WTC11 (cell line): ENCODE data around the gene LHPP.
A peak's percentile ranks its signal among the peaks of the same experiment; 100 is the strongest.

Source experiments
- AFF4 ChIP-seq: sonication (generic); formaldehyde crosslinking; IDR thresholded peaks from 2 replicates; pipeline ENCODE4 v1.8.1; 2023; ENCODE audit warnings: mild to moderate bottlenecking, missing genetic modification reagents, borderline replicate concordance
- JUN ChIP-seq: sonication (generic); formaldehyde crosslinking; IDR thresholded peaks from 2 replicates; pipeline ENCODE4 v1.8.0; 2023; ENCODE audit warnings: mild to moderate bottlenecking, missing genetic modification reagents
- TF ChIP-seq, protein P1 (sequence below): fragments of 200-600 bp; IDR thresholded peaks from 2 replicates; pipeline ENCODE4 v1.8.0; 2022; ENCODE audit warnings: antibody characterized with exemption
- TF ChIP-seq, protein P2 (sequence below): sonication (generic); formaldehyde crosslinking; IDR thresholded peaks from 2 replicates; pipeline ENCODE4 v1.8.1; 2023; ENCODE audit warnings: mild to moderate bottlenecking, missing genetic modification reagents, moderate library complexity

- TF ChIP-seq, protein P1, sequence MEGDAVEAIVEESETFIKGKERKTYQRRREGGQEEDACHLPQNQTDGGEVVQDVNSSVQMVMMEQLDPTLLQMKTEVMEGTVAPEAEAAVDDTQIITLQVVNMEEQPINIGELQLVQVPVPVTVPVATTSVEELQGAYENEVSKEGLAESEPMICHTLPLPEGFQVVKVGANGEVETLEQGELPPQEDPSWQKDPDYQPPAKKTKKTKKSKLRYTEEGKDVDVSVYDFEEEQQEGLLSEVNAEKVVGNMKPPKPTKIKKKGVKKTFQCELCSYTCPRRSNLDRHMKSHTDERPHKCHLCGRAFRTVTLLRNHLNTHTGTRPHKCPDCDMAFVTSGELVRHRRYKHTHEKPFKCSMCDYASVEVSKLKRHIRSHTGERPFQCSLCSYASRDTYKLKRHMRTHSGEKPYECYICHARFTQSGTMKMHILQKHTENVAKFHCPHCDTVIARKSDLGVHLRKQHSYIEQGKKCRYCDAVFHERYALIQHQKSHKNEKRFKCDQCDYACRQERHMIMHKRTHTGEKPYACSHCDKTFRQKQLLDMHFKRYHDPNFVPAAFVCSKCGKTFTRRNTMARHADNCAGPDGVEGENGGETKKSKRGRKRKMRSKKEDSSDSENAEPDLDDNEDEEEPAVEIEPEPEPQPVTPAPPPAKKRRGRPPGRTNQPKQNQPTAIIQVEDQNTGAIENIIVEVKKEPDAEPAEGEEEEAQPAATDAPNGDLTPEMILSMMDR: peak; percentile 83
- TF ChIP-seq, protein P2, sequence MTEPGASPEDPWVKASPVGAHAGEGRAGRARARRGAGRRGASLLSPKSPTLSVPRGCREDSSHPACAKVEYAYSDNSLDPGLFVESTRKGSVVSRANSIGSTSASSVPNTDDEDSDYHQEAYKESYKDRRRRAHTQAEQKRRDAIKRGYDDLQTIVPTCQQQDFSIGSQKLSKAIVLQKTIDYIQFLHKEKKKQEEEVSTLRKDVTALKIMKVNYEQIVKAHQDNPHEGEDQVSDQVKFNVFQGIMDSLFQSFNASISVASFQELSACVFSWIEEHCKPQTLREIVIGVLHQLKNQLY: no peak
- no peak for TF ChIP-seq JUN (CRISPR knock-in tag)
- TF ChIP-seq AFF4 (CRISPR knock-in tag): no peak
These were observed 68.6 kb downstream of the LHPP start for GRCh38 chr10:124530215-124530665.
